WTC11 (cell line): ENCODE measurements around the gene TMEM121B. TPM values are rescaled to one million over a fixed set of nuclear protein-coding genes. Genes with fewer than 3 reads are reported as not detected.

Experiments
- ATF3 ChIP-seq: sonication (generic); formaldehyde crosslinking; conservative IDR thresholded peaks from 2 replicates; pipeline ENCODE4 v1.8.1; 2022; ENCODE audit warnings: mild to moderate bottlenecking, missing genetic modification reagents
- CREB1 ChIP-seq: sonication (generic); formaldehyde crosslinking; IDR thresholded peaks from 2 replicates; pipeline ENCODE4 v1.8.0; 2023; ENCODE audit warnings: mild to moderate bottlenecking, missing genetic modification reagents
- FOXK1 ChIP-seq: sonication (generic); formaldehyde crosslinking; IDR thresholded peaks from 2 replicates; pipeline ENCODE4 v1.8.0; 2022; ENCODE audit warnings: mild to moderate bottlenecking, moderate library complexity, missing genetic modification reagents
- HMGXB4 ChIP-seq: sonication (generic); formaldehyde crosslinking; IDR thresholded peaks from 2 replicates; pipeline ENCODE4 v1.8.1; 2023; ENCODE audit warnings: mild to moderate bottlenecking, moderate library complexity, missing genetic modification reagents
- IRF1 ChIP-seq: sonication (generic); formaldehyde crosslinking; IDR thresholded peaks from 2 replicates; pipeline ENCODE4 v1.8.0; 2023; ENCODE audit warnings: missing genetic modification reagents
- MYBL2 ChIP-seq: sonication (generic); formaldehyde crosslinking; IDR thresholded peaks from 2 replicates; pipeline ENCODE4 v1.8.1; 2023; ENCODE audit warnings: mild to moderate bottlenecking, moderate library complexity, missing genetic modification reagents
- NFYB ChIP-seq: sonication (generic); formaldehyde crosslinking; conservative IDR thresholded peaks from 2 replicates; pipeline ENCODE4 v1.8.0; 2022; ENCODE audit warnings: low read depth, missing genetic modification reagents
- RORB ChIP-seq: fragments of 250-450 bp; sonication (Bioruptor Pico); IDR thresholded peaks from 2 replicates; pipeline ENCODE4 v1.9.0; 2021; ENCODE audit warnings: mild to moderate bottlenecking
- SOX15 ChIP-seq: fragments of 250-450 bp; sonication (Bioruptor Pico); IDR thresholded peaks from 2 replicates; pipeline ENCODE4 v1.9.0; 2021; ENCODE audit warnings: mild to moderate bottlenecking
- SP1 ChIP-seq: sonication (generic); formaldehyde crosslinking; conservative IDR thresholded peaks from 2 replicates; pipeline ENCODE4 v1.8.1; 2022; ENCODE audit warnings: missing genetic modification reagents
- TCF7 ChIP-seq: sonication (generic); formaldehyde crosslinking; IDR thresholded peaks from 2 replicates; pipeline ENCODE4 v1.8.0; 2022; ENCODE audit warnings: mild to moderate bottlenecking, low read depth, missing genetic modification reagents, moderate library complexity
- TEAD1 ChIP-seq: sonication (generic); formaldehyde crosslinking; IDR thresholded peaks from 2 replicates; pipeline ENCODE4 v1.8.0; 2022; ENCODE audit warnings: mild to moderate bottlenecking, missing genetic modification reagents
- ZBTB21 ChIP-seq: sonication (generic); formaldehyde crosslinking; IDR thresholded peaks from 2 replicates; pipeline ENCODE4 v1.8.1; 2023; ENCODE audit warnings: mild to moderate bottlenecking, missing genetic modification reagents, borderline replicate concordance
- ZNF263 ChIP-seq: sonication (generic); formaldehyde crosslinking; IDR thresholded peaks from 2 replicates; pipeline ENCODE4 v1.8.1; 2022; ENCODE audit warnings: low read depth, mild to moderate bottlenecking, moderate library complexity, missing genetic modification reagents
- ZNF423 ChIP-seq: fragments of 250-450 bp; sonication (Bioruptor Pico); IDR thresholded peaks from 2 replicates; pipeline ENCODE4 v2.1.2; 2022; ENCODE audit warnings: mild to moderate bottlenecking, moderate library complexity
- total RNA-seq: library from RNA; stranded (reverse); gene quantifications from 3 replicates; pipeline ENCODE4 v1.2.3, GENCODE V29; 2021
- TF ChIP-seq, protein P1 (sequence below): sonication (generic); formaldehyde crosslinking; IDR thresholded peaks from 2 replicates; pipeline ENCODE4 v1.8.0; 2023; ENCODE audit warnings: missing genetic modification reagents, mild to moderate bottlenecking, borderline replicate concordance
- TF ChIP-seq, protein P2 (sequence below): sonication (generic); formaldehyde crosslinking; IDR thresholded peaks from 2 replicates; pipeline ENCODE4 v1.8.0; 2022; ENCODE audit warnings: mild to moderate bottlenecking, missing genetic modification reagents
- TF ChIP-seq, protein P3 (sequence below): sonication (generic); formaldehyde crosslinking; IDR thresholded peaks from 2 replicates; pipeline ENCODE4 v1.8.1; 2022; ENCODE audit warnings: low read depth, missing genetic modification reagents, borderline replicate concordance
- TF ChIP-seq, protein P4 (sequence below): sonication (generic); formaldehyde crosslinking; IDR thresholded peaks from 2 replicates; pipeline ENCODE4 v1.8.0; 2022; ENCODE audit warnings: mild to moderate bottlenecking, missing genetic modification reagents
- TF ChIP-seq, protein P5 (sequence below): sonication (generic); formaldehyde crosslinking; IDR thresholded peaks from 2 replicates; pipeline ENCODE4 v1.8.0; 2022; ENCODE audit warnings: mild to moderate bottlenecking, missing genetic modification reagents
- TF ChIP-seq, protein P6 (sequence below): fragments of 250-450 bp; sonication (Bioruptor Pico); IDR thresholded peaks from 2 replicates; pipeline ENCODE4 v1.9.0; 2021; ENCODE audit warnings: mild to moderate bottlenecking

Gene TMEM121B
- total RNA-seq, 1 experiment from 2014 or later = 7.5 TPM

DNA sequence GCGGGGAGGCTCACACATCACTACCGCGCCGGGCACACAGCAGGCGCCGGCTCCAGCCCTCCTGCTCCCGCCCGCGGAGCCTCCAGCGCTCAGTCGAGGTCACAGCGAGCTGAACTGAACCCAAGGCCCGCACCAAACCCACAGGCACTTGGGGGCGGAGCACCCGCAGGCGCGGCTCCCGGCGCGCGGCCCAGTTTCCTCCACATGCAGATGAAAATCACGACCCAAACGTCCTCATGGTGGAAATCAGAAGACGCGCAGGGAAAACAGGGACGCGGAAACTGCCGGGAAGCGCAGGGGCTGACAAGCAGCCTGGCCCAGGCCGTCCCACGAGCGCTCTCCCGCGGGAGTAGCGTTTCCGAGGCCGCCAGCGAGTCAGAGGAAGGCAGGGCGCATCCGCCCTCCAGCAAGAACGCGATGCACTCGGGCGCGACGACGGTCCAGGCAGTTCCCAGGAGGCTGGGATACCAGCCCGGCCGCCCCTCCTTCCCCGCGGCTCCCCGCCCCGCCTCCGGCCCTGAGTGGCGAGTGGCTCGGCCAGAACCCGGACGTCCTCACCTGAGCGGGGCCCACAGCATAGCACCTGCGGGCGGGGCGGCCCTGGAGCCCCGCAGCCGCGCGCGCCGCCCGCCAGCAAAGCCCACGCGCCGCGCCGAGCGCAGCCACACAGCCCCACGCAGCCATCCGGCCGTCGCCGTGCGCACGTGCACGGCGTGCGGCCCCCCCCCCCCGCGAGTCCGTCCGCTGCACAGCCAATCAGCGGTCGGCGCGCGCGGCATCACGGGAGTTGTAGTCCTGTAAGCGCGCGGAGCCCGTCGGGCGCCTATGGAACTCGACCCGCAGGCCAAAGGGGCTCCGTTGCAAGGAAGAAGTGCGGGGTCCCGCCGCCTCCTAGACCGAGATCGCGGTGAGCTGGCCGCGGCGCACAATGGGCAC lies 37.7 kb upstream of the TMEM121B start, which contains the start of gene HDHD5 (continued):
- TF ChIP-seq, protein P1, sequence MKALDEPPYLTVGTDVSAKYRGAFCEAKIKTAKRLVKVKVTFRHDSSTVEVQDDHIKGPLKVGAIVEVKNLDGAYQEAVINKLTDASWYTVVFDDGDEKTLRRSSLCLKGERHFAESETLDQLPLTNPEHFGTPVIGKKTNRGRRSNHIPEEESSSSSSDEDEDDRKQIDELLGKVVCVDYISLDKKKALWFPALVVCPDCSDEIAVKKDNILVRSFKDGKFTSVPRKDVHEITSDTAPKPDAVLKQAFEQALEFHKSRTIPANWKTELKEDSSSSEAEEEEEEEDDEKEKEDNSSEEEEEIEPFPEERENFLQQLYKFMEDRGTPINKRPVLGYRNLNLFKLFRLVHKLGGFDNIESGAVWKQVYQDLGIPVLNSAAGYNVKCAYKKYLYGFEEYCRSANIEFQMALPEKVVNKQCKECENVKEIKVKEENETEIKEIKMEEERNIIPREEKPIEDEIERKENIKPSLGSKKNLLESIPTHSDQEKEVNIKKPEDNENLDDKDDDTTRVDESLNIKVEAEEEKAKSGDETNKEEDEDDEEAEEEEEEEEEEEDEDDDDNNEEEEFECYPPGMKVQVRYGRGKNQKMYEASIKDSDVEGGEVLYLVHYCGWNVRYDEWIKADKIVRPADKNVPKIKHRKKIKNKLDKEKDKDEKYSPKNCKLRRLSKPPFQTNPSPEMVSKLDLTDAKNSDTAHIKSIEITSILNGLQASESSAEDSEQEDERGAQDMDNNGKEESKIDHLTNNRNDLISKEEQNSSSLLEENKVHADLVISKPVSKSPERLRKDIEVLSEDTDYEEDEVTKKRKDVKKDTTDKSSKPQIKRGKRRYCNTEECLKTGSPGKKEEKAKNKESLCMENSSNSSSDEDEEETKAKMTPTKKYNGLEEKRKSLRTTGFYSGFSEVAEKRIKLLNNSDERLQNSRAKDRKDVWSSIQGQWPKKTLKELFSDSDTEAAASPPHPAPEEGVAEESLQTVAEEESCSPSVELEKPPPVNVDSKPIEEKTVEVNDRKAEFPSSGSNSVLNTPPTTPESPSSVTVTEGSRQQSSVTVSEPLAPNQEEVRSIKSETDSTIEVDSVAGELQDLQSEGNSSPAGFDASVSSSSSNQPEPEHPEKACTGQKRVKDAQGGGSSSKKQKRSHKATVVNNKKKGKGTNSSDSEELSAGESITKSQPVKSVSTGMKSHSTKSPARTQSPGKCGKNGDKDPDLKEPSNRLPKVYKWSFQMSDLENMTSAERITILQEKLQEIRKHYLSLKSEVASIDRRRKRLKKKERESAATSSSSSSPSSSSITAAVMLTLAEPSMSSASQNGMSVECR (CRISPR knock-in tag) = peak; percentile 82
- TF ChIP-seq TEAD1 (peak; percentile 52; the same call in 1 of the 2 replicates), ZBTB21 (no peak), HMGXB4 (0 out of 2 replicates have a peak, but pooled peaks have one; percentile 64), SOX15 (CRISPR knock-in tag) (no peak), RORB (no peak), ATF3 (no peak), TCF7 (peak; percentile 47; the same call in 1 of the 2 replicates), IRF1 (no peak), SP1 (CRISPR knock-in tag) (peak; percentile 59), FOXK1 (CRISPR knock-in tag) (peak; percentile 54; the same call in 1 of the 2 replicates), ZNF423 (CRISPR knock-in tag) (no peak), MYBL2 (CRISPR knock-in tag) (peak; percentile 70; the same call in 1 of the 2 replicates), CREB1 (CRISPR knock-in tag) (0 out of 2 replicates have a peak, but pooled peaks have one; percentile 57), NFYB (CRISPR knock-in tag) (peak; percentile 89), ZNF263 (CRISPR knock-in tag) (0 out of 2 replicates have a peak, but pooled peaks have one; percentile 19)
- TF ChIP-seq, protein P2, sequence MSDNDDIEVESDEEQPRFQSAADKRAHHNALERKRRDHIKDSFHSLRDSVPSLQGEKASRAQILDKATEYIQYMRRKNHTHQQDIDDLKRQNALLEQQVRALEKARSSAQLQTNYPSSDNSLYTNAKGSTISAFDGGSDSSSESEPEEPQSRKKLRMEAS (CRISPR knock-in tag) = peak; percentile 82
- TF ChIP-seq, protein P3, sequence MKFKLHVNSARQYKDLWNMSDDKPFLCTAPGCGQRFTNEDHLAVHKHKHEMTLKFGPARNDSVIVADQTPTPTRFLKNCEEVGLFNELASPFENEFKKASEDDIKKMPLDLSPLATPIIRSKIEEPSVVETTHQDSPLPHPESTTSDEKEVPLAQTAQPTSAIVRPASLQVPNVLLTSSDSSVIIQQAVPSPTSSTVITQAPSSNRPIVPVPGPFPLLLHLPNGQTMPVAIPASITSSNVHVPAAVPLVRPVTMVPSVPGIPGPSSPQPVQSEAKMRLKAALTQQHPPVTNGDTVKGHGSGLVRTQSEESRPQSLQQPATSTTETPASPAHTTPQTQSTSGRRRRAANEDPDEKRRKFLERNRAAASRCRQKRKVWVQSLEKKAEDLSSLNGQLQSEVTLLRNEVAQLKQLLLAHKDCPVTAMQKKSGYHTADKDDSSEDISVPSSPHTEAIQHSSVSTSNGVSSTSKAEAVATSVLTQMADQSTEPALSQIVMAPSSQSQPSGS (CRISPR knock-in tag) = no peak
- TF ChIP-seq, protein P4, sequence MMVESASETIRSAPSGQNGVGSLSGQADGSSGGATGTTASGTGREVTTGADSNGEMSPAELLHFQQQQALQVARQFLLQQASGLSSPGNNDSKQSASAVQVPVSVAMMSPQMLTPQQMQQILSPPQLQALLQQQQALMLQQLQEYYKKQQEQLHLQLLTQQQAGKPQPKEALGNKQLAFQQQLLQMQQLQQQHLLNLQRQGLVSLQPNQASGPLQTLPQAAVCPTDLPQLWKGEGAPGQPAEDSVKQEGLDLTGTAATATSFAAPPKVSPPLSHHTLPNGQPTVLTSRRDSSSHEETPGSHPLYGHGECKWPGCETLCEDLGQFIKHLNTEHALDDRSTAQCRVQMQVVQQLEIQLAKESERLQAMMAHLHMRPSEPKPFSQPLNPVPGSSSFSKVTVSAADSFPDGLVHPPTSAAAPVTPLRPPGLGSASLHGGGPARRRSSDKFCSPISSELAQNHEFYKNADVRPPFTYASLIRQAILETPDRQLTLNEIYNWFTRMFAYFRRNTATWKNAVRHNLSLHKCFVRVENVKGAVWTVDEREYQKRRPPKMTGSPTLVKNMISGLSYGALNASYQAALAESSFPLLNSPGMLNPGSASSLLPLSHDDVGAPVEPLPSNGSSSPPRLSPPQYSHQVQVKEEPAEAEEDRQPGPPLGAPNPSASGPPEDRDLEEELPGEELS (CRISPR knock-in tag) = peak; percentile 97
- TF ChIP-seq, protein P5, sequence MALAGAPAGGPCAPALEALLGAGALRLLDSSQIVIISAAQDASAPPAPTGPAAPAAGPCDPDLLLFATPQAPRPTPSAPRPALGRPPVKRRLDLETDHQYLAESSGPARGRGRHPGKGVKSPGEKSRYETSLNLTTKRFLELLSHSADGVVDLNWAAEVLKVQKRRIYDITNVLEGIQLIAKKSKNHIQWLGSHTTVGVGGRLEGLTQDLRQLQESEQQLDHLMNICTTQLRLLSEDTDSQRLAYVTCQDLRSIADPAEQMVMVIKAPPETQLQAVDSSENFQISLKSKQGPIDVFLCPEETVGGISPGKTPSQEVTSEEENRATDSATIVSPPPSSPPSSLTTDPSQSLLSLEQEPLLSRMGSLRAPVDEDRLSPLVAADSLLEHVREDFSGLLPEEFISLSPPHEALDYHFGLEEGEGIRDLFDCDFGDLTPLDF = 0 out of 2 replicates have a peak, but pooled peaks have one; percentile 47
- TF ChIP-seq, protein P6, sequence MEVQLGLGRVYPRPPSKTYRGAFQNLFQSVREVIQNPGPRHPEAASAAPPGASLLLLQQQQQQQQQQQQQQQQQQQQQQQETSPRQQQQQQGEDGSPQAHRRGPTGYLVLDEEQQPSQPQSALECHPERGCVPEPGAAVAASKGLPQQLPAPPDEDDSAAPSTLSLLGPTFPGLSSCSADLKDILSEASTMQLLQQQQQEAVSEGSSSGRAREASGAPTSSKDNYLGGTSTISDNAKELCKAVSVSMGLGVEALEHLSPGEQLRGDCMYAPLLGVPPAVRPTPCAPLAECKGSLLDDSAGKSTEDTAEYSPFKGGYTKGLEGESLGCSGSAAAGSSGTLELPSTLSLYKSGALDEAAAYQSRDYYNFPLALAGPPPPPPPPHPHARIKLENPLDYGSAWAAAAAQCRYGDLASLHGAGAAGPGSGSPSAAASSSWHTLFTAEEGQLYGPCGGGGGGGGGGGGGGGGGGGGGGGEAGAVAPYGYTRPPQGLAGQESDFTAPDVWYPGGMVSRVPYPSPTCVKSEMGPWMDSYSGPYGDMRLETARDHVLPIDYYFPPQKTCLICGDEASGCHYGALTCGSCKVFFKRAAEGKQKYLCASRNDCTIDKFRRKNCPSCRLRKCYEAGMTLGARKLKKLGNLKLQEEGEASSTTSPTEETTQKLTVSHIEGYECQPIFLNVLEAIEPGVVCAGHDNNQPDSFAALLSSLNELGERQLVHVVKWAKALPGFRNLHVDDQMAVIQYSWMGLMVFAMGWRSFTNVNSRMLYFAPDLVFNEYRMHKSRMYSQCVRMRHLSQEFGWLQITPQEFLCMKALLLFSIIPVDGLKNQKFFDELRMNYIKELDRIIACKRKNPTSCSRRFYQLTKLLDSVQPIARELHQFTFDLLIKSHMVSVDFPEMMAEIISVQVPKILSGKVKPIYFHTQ (CRISPR knock-in tag) = no peak
